Testis (tissue), 3 donors: ENCODE measurements around the gene MCM5. TPM values are rescaled to one million over a fixed set of nuclear protein-coding genes. Genes with fewer than 3 reads are reported as not detected.

ENCODE experiments used
- DNase-seq: peaks from one replicate; pipeline ENCODE4 v3.0.0-alpha.2; 2019
- H3K27ac ChIP-seq, 2 donors: fragments of 200-600 bp; sonication (generic); one replicate each; pipeline ENCODE4 v1.5.1; 2019
- H3K27me3 ChIP-seq: fragments of 200-600 bp; sonication (generic); one replicate; pipeline ENCODE4 v1.5.1; 2019
- H3K36me3 ChIP-seq: fragments of 200-600 bp; sonication (generic); one replicate; pipeline ENCODE4 v1.5.1; 2017; ENCODE audit warnings: low read depth; ENCODE audit errors: missing control alignments
- H3K4me1 ChIP-seq: fragments of 200-600 bp; sonication (generic); one replicate; pipeline ENCODE4 v1.5.1; 2019
- H3K4me3 ChIP-seq, 2 donors: fragments of 200-600 bp; sonication (generic); one replicate each; pipeline ENCODE4 v1.5.1; 2017 to 2019
- H3K9me3 ChIP-seq: fragments of 200-600 bp; sonication (generic); one replicate; pipeline ENCODE4 v1.5.1; 2017
- CTCF ChIP-seq, 3 experiments: fragments of 450-650 bp in 2 of 3; fragments of 200-600 bp in 1 of 3; sonication (generic) in 1 of 3; IDR thresholded peaks; one replicate each; pipeline ENCODE4 v1.5.1; 2016 to 2019; ENCODE audit warnings: antibody characterized with exemption in 3 of 3, mild to moderate bottlenecking in 2 of 3, moderate library complexity in 1 of 3
- POLR2A ChIP-seq: fragments of 450-650 bp; IDR thresholded peaks from one replicate; pipeline ENCODE4 v1.6.1; 2017; ENCODE audit warnings: antibody characterized with exemption, mild to moderate bottlenecking, moderate library complexity
- WGBS, 2 donors: methylation state at CpG; one replicate each; pipeline ENCODE4 v1.1.5; 2018; 5-methylcytosine and 5-hydroxymethylcytosine counted together
- intact Hi-C: fragments of 100-400 bp; cut with DNase I; formaldehyde crosslinking; loops from one replicate; pipeline ENCODE4 v1.15.1; 2023; ENCODE audit warnings: low total_unique reads
- polyA plus RNA-seq: library from polyadenylated mRNA; stranded (reverse); fragments of 350-450 nt; fragmentation: Illumina TruSeq; extraction: RNeasy Lipid Tissue Mini Kit (QIAGEN cat#74804); gene quantifications from one replicate; pipeline ENCODE4 v1.2.3, GENCODE V29; 2014; ENCODE audit warnings: low read depth, low replicate concordance; ENCODE audit not compliant: insufficient read depth
- total RNA-seq, 2 donors: library from RNA; depleted of rRNA; stranded (reverse); fragments of >200 nt; gene quantifications; one replicate each; pipeline ENCODE4 v1.2.3, GENCODE V29; 2016

The MCM5 gene
- total and polyA plus RNA-seq, 3 donors from 2014 or later = 34.3 to 49.6 (median 42.1) TPM

- no peak for TF ChIP-seq POLR2A
- no peak for TF ChIP-seq CTCF (IDR thresholded peaks at IDR 0.05)
- Histone ChIP-seq H3K27me3 (no peaks in the 10 kb centered on the region), H3K27ac (peak overlapping the region; percentile 65 to 89), H3K4me3 (no peak overlapping the region), H3K9me3 (no peaks in the 10 kb centered on the region), H3K4me1 (peaks cover 43% of the 10 kb centered on the region), H3K36me3 (no peaks in the 10 kb centered on the region)
- 66 to 80% methylated on average over 1 to 3 of the region's 3 CpGs for WGBS, 2 donors
- no peak for DNase-seq
- intact Hi-C loops = no loop called here
These were observed 22.2 kb upstream of the MCM5 start for GRCh38 chr22:35377735-35378134.

DNA sequence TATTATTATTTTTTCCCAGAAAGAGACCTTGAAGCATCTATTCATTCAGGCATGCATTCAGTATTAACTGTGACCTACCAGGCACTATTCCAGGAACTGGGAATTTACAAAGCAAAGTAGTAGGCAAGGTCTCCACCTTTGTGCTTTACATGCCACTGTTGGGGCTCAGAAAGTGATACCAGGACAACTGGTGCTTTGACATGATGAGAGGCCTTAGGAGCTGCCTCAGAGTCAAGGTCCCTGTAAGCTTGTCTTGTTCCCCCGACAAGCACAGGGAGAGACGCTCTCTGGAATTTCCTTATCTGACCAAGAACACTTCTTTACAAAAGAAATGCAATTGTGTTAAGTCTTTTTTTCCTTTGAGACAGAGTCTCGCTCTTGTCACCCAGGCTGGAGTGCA lies 21.3 kb upstream of the MCM5 start:
- Histone ChIP-seq H3K27me3 (no peaks in the 10 kb centered on the region), H3K9me3 (no peaks in the 10 kb centered on the region), H3K27ac (peak overlapping the region; percentile 65 to 89), H3K36me3 (no peaks in the 10 kb centered on the region), H3K4me3 (no peak overlapping the region), H3K4me1 (peaks cover 48% of the 10 kb centered on the region)
- intact Hi-C loops = no loop called here
- WGBS, 2 donors = 31 to 38% methylated on average over 3 of the region's 3 CpGs
- peak; percentile 47 for DNase-seq
- TF ChIP-seq POLR2A = no peak
- no peak for TF ChIP-seq CTCF (IDR thresholded peaks at IDR 0.05)

GRCh38 chr22:35379146-35379993 lies 20.6 kb upstream of the MCM5 start:
- WGBS, 2 donors = 65 to 69% methylated on average over 10 of the region's 10 CpGs
- Histone ChIP-seq H3K4me1 (peaks cover 52% of the 10 kb centered on the region), H3K27ac (peak overlapping the region; percentile 65 to 89), H3K9me3 (no peaks in the 10 kb centered on the region), H3K4me3 (no peak overlapping the region), H3K36me3 (no peaks in the 10 kb centered on the region), H3K27me3 (no peaks in the 10 kb centered on the region)
- intact Hi-C loops = no loop called here
- no peak for TF ChIP-seq CTCF (IDR thresholded peaks at IDR 0.05)
- TF ChIP-seq POLR2A = no peak
- no peak for DNase-seq

GRCh38 chr22:35380013-35380412 lies 19.9 kb upstream of the MCM5 start:
- WGBS, 2 donors = 80 to 83% methylated on average over 6 of the region's 6 CpGs
- no peak for TF ChIP-seq POLR2A
- TF ChIP-seq CTCF (IDR thresholded peaks at IDR 0.05) = no peak
- Histone ChIP-seq H3K36me3 (no peaks in the 10 kb centered on the region), H3K27ac (peak overlapping the region; percentile 56 to 89), H3K4me1 (peaks cover 52% of the 10 kb centered on the region), H3K9me3 (no peaks in the 10 kb centered on the region), H3K27me3 (no peaks in the 10 kb centered on the region), H3K4me3 (no peak overlapping the region)
- no peak for DNase-seq
- intact Hi-C loops = no loop called here
